ENCODE results near the gene TENT4A.

TENT4A gene

GRCh38 chr5:6701491-6701890, 11.7 kb upstream of the TENT4A start:
- no peak overlapping the region for H4K8ac ChIP-seq (ENCODE audit: low read depth, low read length)
- peaks cover 0 to 3% of the 10 kb centered on the region in 2 donors for H3K9me3 ChIP-seq (replicated peaks in 1 of 2; ENCODE audit: control insufficient read depth in 2 of 2, insufficient read depth in 1 of 2, low read depth in 1 of 2, low read length in 2 of 2)
- H2BK120ac ChIP-seq (ENCODE audit: low read depth, low read length): no peak overlapping the region
- peaks cover 0 to 6% (median 0%) of the 10 kb centered on the region in 3 experiments for H3K27me3 ChIP-seq (ENCODE audit: control insufficient read depth in 3 of 3, insufficient read depth in 3 of 3, low read depth in 1 of 3, low read length in 3 of 3)
- no peak overlapping the region for H3K9ac ChIP-seq (ENCODE audit: low read depth, low read length, poor library complexity)
- H2BK5ac ChIP-seq (ENCODE audit: low read length): no peak overlapping the region
- H3K4me3 ChIP-seq (ENCODE audit: low read length in 2 of 2): no peak overlapping the region
- H3K14ac ChIP-seq (ENCODE audit: low read length): no peak overlapping the region
- no peak overlapping the region for H2AK5ac ChIP-seq (ENCODE audit: low read depth, low read length)
- no CpG with 5 or more reads among the region's 12 CpGs for WGBS, 2 donors (ENCODE audit: extremely low coverage in 2 of 2, insufficient read length in 2 of 2, insufficient replicate concordance in 1 of 2)
- H3K4me1 ChIP-seq (ENCODE audit: control insufficient read depth in 2 of 2, insufficient read depth in 1 of 2, low read depth in 1 of 2, low read length in 2 of 2): peaks cover 12 to 21% of the 10 kb centered on the region in 2 donors
- H3K23ac ChIP-seq (ENCODE audit: low read depth, low read length, poor library complexity): peak overlapping the region; percentile 44
- H2BK12ac ChIP-seq (ENCODE audit: low read length): no peak overlapping the region
- H2AFZ ChIP-seq (ENCODE audit: low read length): peak overlapping the region; percentile 68
- H2BK15ac ChIP-seq (ENCODE audit: low read length): no peak overlapping the region
- DNase-seq (ENCODE audit: low spot score): no peak
- H3K36me3 ChIP-seq (replicated peaks in 1 of 2; ENCODE audit: control insufficient read depth in 2 of 2, insufficient read depth in 2 of 2, low read length in 2 of 2): no peaks in the 10 kb centered on the region
- no peaks in the 10 kb centered on the region for H3K79me1 ChIP-seq (ENCODE audit: low read depth, low read length)
- peak overlapping the region; percentile 14 for H3K4me2 ChIP-seq (ENCODE audit: insufficient read depth, low read length, poor library complexity, severe bottlenecking)
- no peak overlapping the region for H3K27ac ChIP-seq (replicated peaks; ENCODE audit: low read length)
- no peak overlapping the region for H4K91ac ChIP-seq (ENCODE audit: low read depth, low read length, poor library complexity)
- no peak overlapping the region for H3K4ac ChIP-seq (ENCODE audit: low read length)
- peak overlapping the region; percentile 65 for H3K18ac ChIP-seq (ENCODE audit: low read length)

GRCh38 chr5:6702633-6703032, 10.6 kb upstream of the TENT4A start:
- Histone ChIP-seq H3K27me3 (ENCODE audit: control insufficient read depth in 3 of 3, insufficient read depth in 3 of 3, low read depth in 1 of 3, low read length in 3 of 3) (peaks cover 0 to 6% (median 0%) of the 10 kb centered on the region in 3 experiments), H4K91ac (ENCODE audit: low read depth, low read length, poor library complexity) (no peak overlapping the region), H2AK5ac (ENCODE audit: low read depth, low read length) (no peak overlapping the region), H3K23ac (ENCODE audit: low read depth, low read length, poor library complexity) (no peak overlapping the region), H3K9ac (ENCODE audit: low read depth, low read length, poor library complexity) (no peak overlapping the region), H3K4me3 (ENCODE audit: low read length in 2 of 2) (no peak overlapping the region), H3K4me2 (ENCODE audit: insufficient read depth, low read length, poor library complexity, severe bottlenecking) (no peak overlapping the region), H3K14ac (ENCODE audit: low read length) (no peak overlapping the region), H3K4me1 (ENCODE audit: control insufficient read depth in 2 of 2, insufficient read depth in 1 of 2, low read depth in 1 of 2, low read length in 2 of 2) (peaks cover 12 to 21% of the 10 kb centered on the region in 2 donors), H2BK15ac (ENCODE audit: low read length) (no peak overlapping the region), H3K9me3 (replicated peaks in 1 of 2; ENCODE audit: control insufficient read depth in 2 of 2, insufficient read depth in 1 of 2, low read depth in 1 of 2, low read length in 2 of 2) (peaks cover 0 to 3% of the 10 kb centered on the region in 2 donors), H3K36me3 (replicated peaks in 1 of 2; ENCODE audit: control insufficient read depth in 2 of 2, insufficient read depth in 2 of 2, low read length in 2 of 2) (no peaks in the 10 kb centered on the region), H3K18ac (ENCODE audit: low read length) (no peak overlapping the region), H2BK120ac (ENCODE audit: low read depth, low read length) (no peak overlapping the region), H2AFZ (ENCODE audit: low read length) (no peak overlapping the region), H3K4ac (ENCODE audit: low read length) (no peak overlapping the region), H2BK5ac (ENCODE audit: low read length) (no peak overlapping the region), H4K8ac (ENCODE audit: low read depth, low read length) (no peak overlapping the region), H3K27ac (replicated peaks; ENCODE audit: low read length) (no peak overlapping the region), H3K79me1 (ENCODE audit: low read depth, low read length) (no peaks in the 10 kb centered on the region), H2BK12ac (ENCODE audit: low read length) (no peak overlapping the region)
- WGBS, 2 donors (ENCODE audit: extremely low coverage in 2 of 2, insufficient read length in 2 of 2, insufficient replicate concordance in 1 of 2): no CpG with 5 or more reads among the region's 6 CpGs
- no peak for DNase-seq (ENCODE audit: low spot score)

DNA sequence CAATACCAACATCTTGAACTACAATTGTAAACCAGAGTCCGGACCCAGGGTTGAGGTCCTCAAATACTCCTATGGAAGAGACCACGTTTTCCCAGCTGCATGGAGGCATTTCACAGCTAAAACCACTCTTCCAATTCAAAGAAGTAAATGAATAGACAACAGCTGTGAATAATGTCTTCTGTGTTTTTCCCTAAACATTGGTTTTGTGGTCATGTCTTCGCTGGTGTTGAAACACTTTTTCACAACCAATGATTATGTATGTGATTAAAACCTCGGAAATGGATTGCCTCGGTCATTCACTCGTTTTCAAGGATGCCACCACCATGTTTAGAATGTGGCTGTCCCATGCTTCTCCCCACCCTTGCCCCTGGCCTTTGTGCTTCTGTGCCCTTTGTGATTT, 9.4 kb upstream of the TENT4A start:
- Histone ChIP-seq H3K23ac (ENCODE audit: low read depth, low read length, poor library complexity) (no peak overlapping the region), H2BK12ac (ENCODE audit: low read length) (no peak overlapping the region), H3K18ac (ENCODE audit: low read length) (no peak overlapping the region), H3K4ac (ENCODE audit: low read length) (no peak overlapping the region), H3K14ac (ENCODE audit: low read length) (no peak overlapping the region), H2BK120ac (ENCODE audit: low read depth, low read length) (no peak overlapping the region), H3K27ac (replicated peaks; ENCODE audit: low read length) (no peak overlapping the region), H4K91ac (ENCODE audit: low read depth, low read length, poor library complexity) (no peak overlapping the region), H2BK15ac (ENCODE audit: low read length) (no peak overlapping the region), H2BK5ac (ENCODE audit: low read length) (no peak overlapping the region), H3K27me3 (ENCODE audit: control insufficient read depth in 3 of 3, insufficient read depth in 3 of 3, low read depth in 1 of 3, low read length in 3 of 3) (peaks cover 0 to 6% (median 0%) of the 10 kb centered on the region in 3 experiments), H4K8ac (ENCODE audit: low read depth, low read length) (no peak overlapping the region), H2AFZ (ENCODE audit: low read length) (no peak overlapping the region), H3K79me1 (ENCODE audit: low read depth, low read length) (no peaks in the 10 kb centered on the region), H2AK5ac (ENCODE audit: low read depth, low read length) (no peak overlapping the region), H3K4me3 (ENCODE audit: low read length in 2 of 2) (no peak overlapping the region), H3K4me1 (ENCODE audit: control insufficient read depth in 2 of 2, insufficient read depth in 1 of 2, low read depth in 1 of 2, low read length in 2 of 2) (peaks cover 14 to 21% of the 10 kb centered on the region in 2 donors), H3K4me2 (ENCODE audit: insufficient read depth, low read length, poor library complexity, severe bottlenecking) (no peak overlapping the region), H3K9ac (ENCODE audit: low read depth, low read length, poor library complexity) (no peak overlapping the region), H3K9me3 (replicated peaks in 1 of 2; ENCODE audit: control insufficient read depth in 2 of 2, insufficient read depth in 1 of 2, low read depth in 1 of 2, low read length in 2 of 2) (peaks cover 0 to 3% of the 10 kb centered on the region in 2 donors), H3K36me3 (replicated peaks in 1 of 2; ENCODE audit: control insufficient read depth in 2 of 2, insufficient read depth in 2 of 2, low read length in 2 of 2) (no peaks in the 10 kb centered on the region)
- WGBS, 2 donors (ENCODE audit: extremely low coverage in 2 of 2, insufficient read length in 2 of 2, insufficient replicate concordance in 1 of 2): no CpG with 5 or more reads among the region's 6 CpGs
- DNase-seq (ENCODE audit: low spot score): no peak

DNA sequence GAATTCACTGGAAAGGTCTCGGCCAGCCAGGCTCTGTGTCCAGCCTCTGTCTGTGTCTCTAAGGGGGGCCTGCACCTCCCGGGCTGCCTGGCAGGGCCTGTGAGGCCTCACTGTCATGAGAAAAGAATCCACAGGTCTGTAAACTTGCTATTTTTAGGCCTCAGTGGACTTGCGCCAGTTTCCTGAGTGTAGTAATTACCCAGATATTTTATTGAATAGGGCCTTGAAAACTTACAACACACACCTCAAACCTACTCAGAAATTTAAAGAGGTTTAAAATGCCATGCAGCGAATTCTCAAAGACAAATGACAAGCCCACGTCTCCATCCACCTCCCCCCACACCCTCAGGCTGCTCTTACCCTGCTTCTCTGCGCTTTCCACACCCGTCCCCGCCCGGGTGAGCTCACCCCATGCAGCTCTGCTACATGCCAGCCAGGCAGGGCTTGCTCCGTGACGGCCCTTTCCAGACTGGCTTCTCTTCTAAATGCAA, 8.8 kb upstream of the TENT4A start:
- H3K4me2 ChIP-seq (ENCODE audit: insufficient read depth, low read length, poor library complexity, severe bottlenecking): no peak overlapping the region
- no CpG with 5 or more reads among the region's 11 CpGs for WGBS, 2 donors (ENCODE audit: extremely low coverage in 2 of 2, insufficient read length in 2 of 2, insufficient replicate concordance in 1 of 2)
- H2BK5ac ChIP-seq (ENCODE audit: low read length): no peak overlapping the region

More for the DNA sequence above, 8.8 kb upstream of the TENT4A start:
- peaks cover 0 to 3% of the 10 kb centered on the region in 2 donors for H3K9me3 ChIP-seq (replicated peaks in 1 of 2; ENCODE audit: control insufficient read depth in 2 of 2, insufficient read depth in 1 of 2, low read depth in 1 of 2, low read length in 2 of 2)
- H4K91ac ChIP-seq (ENCODE audit: low read depth, low read length, poor library complexity): no peak overlapping the region
- H3K4me3 ChIP-seq (ENCODE audit: low read length in 2 of 2): no peak overlapping the region
- H3K27me3 ChIP-seq (ENCODE audit: control insufficient read depth in 3 of 3, insufficient read depth in 3 of 3, low read depth in 1 of 3, low read length in 3 of 3): peaks cover 0 to 6% (median 0%) of the 10 kb centered on the region in 3 experiments
- H3K4me1 ChIP-seq (ENCODE audit: control insufficient read depth in 2 of 2, insufficient read depth in 1 of 2, low read depth in 1 of 2, low read length in 2 of 2): peaks cover 16 to 21% of the 10 kb centered on the region in 2 donors
- H3K9ac ChIP-seq (ENCODE audit: low read depth, low read length, poor library complexity): no peak overlapping the region
- no peak overlapping the region for H3K14ac ChIP-seq (ENCODE audit: low read length)
- no peak overlapping the region for H4K8ac ChIP-seq (ENCODE audit: low read depth, low read length)
- H3K27ac ChIP-seq (replicated peaks; ENCODE audit: low read length): no peak overlapping the region
- H2BK15ac ChIP-seq (ENCODE audit: low read length): no peak overlapping the region
- H2AK5ac ChIP-seq (ENCODE audit: low read depth, low read length): no peak overlapping the region
- DNase-seq (ENCODE audit: low spot score): no peak
- no peaks in the 10 kb centered on the region for H3K79me1 ChIP-seq (ENCODE audit: low read depth, low read length)
- no peak overlapping the region for H3K23ac ChIP-seq (ENCODE audit: low read depth, low read length, poor library complexity)
- H3K4ac ChIP-seq (ENCODE audit: low read length): no peak overlapping the region
- no peak overlapping the region for H2BK12ac ChIP-seq (ENCODE audit: low read length)
- no peak overlapping the region for H2AFZ ChIP-seq (ENCODE audit: low read length)
- no peaks in the 10 kb centered on the region for H3K36me3 ChIP-seq (replicated peaks in 1 of 2; ENCODE audit: control insufficient read depth in 2 of 2, insufficient read depth in 2 of 2, low read length in 2 of 2)
- no peak overlapping the region for H2BK120ac ChIP-seq (ENCODE audit: low read depth, low read length)
- H3K18ac ChIP-seq (ENCODE audit: low read length): no peak overlapping the region
